Neural cell (in vitro differentiated cells): ENCODE results near the gene ARHGAP9.

Source experiments
- CTCF ChIP-seq: fragments of 450-650 bp; IDR thresholded peaks from 2 replicates; pipeline ENCODE4 v1.5.1; 2014; ENCODE audit warnings: antibody characterized with exemption, mild to moderate bottlenecking, moderate library complexity; ENCODE audit not compliant: poor library complexity, severe bottlenecking
- POLR2AphosphoS5 ChIP-seq: IDR thresholded peaks from 2 replicates; pipeline ENCODE4 v1.6.1; 2012

GRCh38 chr12:57516617-57517153 is 37.0 kb upstream of the ARHGAP9 start:
- TF ChIP-seq CTCF (no peak), POLR2AphosphoS5 (no peak)
